A549 (cell line): ENCODE measurements around the gene C2CD5. TPM values are rescaled to one million over a fixed set of nuclear protein-coding genes. Genes with fewer than 3 reads are reported as not detected.
A peak's percentile ranks its signal among the peaks of the same experiment; 100 is the strongest.

Source experiments
- ATAC-seq, 2 experiments: fragments of 200-7000 bp in 1 of 2; fragments of >200 bp in 1 of 2; cut with Nextera tagmentation in 1 of 2; cut with Tn5 transposase in 1 of 2; 3 replicates each; pipeline versions ENCODE4 v1.8.0 to v1.9.1; 2018 to 2020; ENCODE audit warnings: mild to moderate bottlenecking in 1 of 2, moderate library complexity in 1 of 2
- CTCF ChIA-PET: fragments of 300-600 bp; sonication (Branson Sonifier 250); formaldehyde crosslinking; extraction: SDS; loops from one replicate; lab custom pipeline; 2021; ENCODE audit warnings: antibody characterized with exemption, inconsistent platforms; lab: Yijun Ruan, JAX
- POLR2A ChIA-PET: fragments of 350-600 bp; formaldehyde crosslinking; extraction: SDS; loops from one replicate; lab custom pipeline; 2021; ENCODE audit warnings: antibody characterized with exemption, inconsistent platforms; lab: Yijun Ruan, JAX
- DNase-seq, 2 experiments: peaks; one replicate each; pipeline versions ENCODE4 v3.0.0 to v3.0.0-alpha.2; 2011 to 2016; ENCODE audit warnings: low read depth in 1 of 2, low spot score in 1 of 2
- FAIRE-seq: peaks from 2 replicates; lab custom pipeline; 2011; peaks lifted over from hg19 to GRCh38; lab: Jason Lieb, UNC
- H3K27ac ChIP-seq, 2 experiments: fragments of >200 bp; sonication (Bioruptor Twin); formaldehyde crosslinking; 3 replicates each; pipeline ENCODE4 v1.5.1; 2016 to 2017
- H3K4me1 ChIP-seq: fragments of >200 bp; sonication (Bioruptor Twin); formaldehyde crosslinking; 3 replicates; pipeline ENCODE4 v1.6.1; 2016
- H3K4me2 ChIP-seq: fragments of >200 bp; sonication (Bioruptor Twin); formaldehyde crosslinking; 3 replicates; pipeline ENCODE4 v1.6.1; 2016
- H3K4me3 ChIP-seq: fragments of >200 bp; sonication (Bioruptor Twin); formaldehyde crosslinking; 3 replicates; pipeline ENCODE4 v1.5.1; 2016
- H3K9me3 ChIP-seq: fragments of >200 bp; sonication (Bioruptor Twin); formaldehyde crosslinking; 3 replicates; pipeline ENCODE4 v1.6.1; 2016
- CBX8 ChIP-seq: fragments of 200-600 bp; sonication (generic); IDR thresholded peaks from 2 replicates; pipeline ENCODE4 v1.6.1; 2016
- CTCF ChIP-seq: fragments of >200 bp; sonication (Bioruptor Twin); formaldehyde crosslinking; IDR thresholded peaks from 3 replicates; pipeline ENCODE4 v1.5.1; 2016
- EHMT2 ChIP-seq: fragments of 200-600 bp; sonication (generic); IDR thresholded peaks from 2 replicates; pipeline ENCODE4 v1.6.1; 2016; ENCODE audit warnings: antibody characterized with exemption, low read depth, mild to moderate bottlenecking, moderate library complexity
- ESRRA ChIP-seq: fragments of 150-350 bp; IDR thresholded peaks from 2 replicates; pipeline ENCODE4 v1.6.1; 2014; ENCODE audit warnings: mild to moderate bottlenecking, low read length, borderline replicate concordance
- FOSB ChIP-seq: fragments of 250-450 bp; sonication (Bioruptor Pico); IDR thresholded peaks from 2 replicates; pipeline ENCODE4 v1.5.0; 2020; ENCODE audit warnings: mild to moderate bottlenecking, moderate library complexity
- HDAC2 ChIP-seq: fragments of 200-600 bp; sonication (generic); IDR thresholded peaks from 2 replicates; pipeline ENCODE4 v1.6.1; 2016
- HEYL ChIP-seq: fragments of 250-450 bp; sonication (Bioruptor Pico); IDR thresholded peaks from 2 replicates; pipeline ENCODE4 v1.8.0; 2021; ENCODE audit warnings: mild to moderate bottlenecking, moderate library complexity
- HOXA7 ChIP-seq: fragments of 250-450 bp; sonication (Bioruptor Pico); IDR thresholded peaks from 2 replicates; pipeline ENCODE4 v1.5.0; 2020; ENCODE audit warnings: mild to moderate bottlenecking, moderate library complexity
- HOXB13 ChIP-seq: fragments of 250-450 bp; sonication (Bioruptor Pico); IDR thresholded peaks from 2 replicates; pipeline ENCODE4 v1.5.0; 2020; ENCODE audit warnings: low read depth, mild to moderate bottlenecking, moderate library complexity
- MAFK ChIP-seq: fragments of 450-650 bp; IDR thresholded peaks from 2 replicates; pipeline ENCODE4 v1.6.1; 2014; ENCODE audit not compliant: partially characterized antibody
- POLR2A ChIP-seq: IDR thresholded peaks from 2 replicates; pipeline ENCODE4 v1.6.1; 2012; ENCODE audit warnings: mild to moderate bottlenecking, low read length
- RARB ChIP-seq: fragments of 250-450 bp; sonication (Bioruptor Pico); IDR thresholded peaks from 2 replicates; pipeline ENCODE4 v1.8.0; 2021; ENCODE audit warnings: mild to moderate bottlenecking, moderate library complexity
- RNF2 ChIP-seq: fragments of 200-600 bp; sonication (generic); IDR thresholded peaks from 2 replicates; pipeline ENCODE4 v1.6.1; 2016; ENCODE audit warnings: low read depth, mild to moderate bottlenecking, antibody characterized with exemption, moderate library complexity, borderline replicate concordance
- SMC3 ChIP-seq: fragments of >200 bp; sonication (Bioruptor Twin); formaldehyde crosslinking; IDR thresholded peaks from 3 replicates; pipeline ENCODE4 v1.6.1; 2018; ENCODE audit warnings: inconsistent platforms
- SREBF2 ChIP-seq: fragments of 450-650 bp; IDR thresholded peaks from 2 replicates; pipeline ENCODE4 v1.6.1; 2014; ENCODE audit warnings: mild to moderate bottlenecking, moderate library complexity
- TP53 ChIP-seq: fragments of 250-450 bp; sonication (Bioruptor Pico); IDR thresholded peaks from 2 replicates; pipeline ENCODE4 v1.5.0; 2021; ENCODE audit warnings: mild to moderate bottlenecking, moderate library complexity
- ZNF302 ChIP-seq: fragments of 250-450 bp; sonication (Bioruptor Pico); IDR thresholded peaks from 2 replicates; pipeline ENCODE4 v1.9.0; 2021; ENCODE audit warnings: inconsistent platforms, mild to moderate bottlenecking, moderate library complexity
- WGBS: methylation state at CpG from one replicate; pipeline ENCODE4 v1.1.6; 2017; ENCODE audit errors: missing lambda C conversion rate; 5-methylcytosine and 5-hydroxymethylcytosine counted together
- polyA plus RNA-seq, 4 experiments: library from polyadenylated mRNA; depleted of rRNA in 3 of 4; stranded (reverse); fragments of >200 nt; fragmentation: RNase III in 1 of 4; extraction: RNeasy Plus Mini Kit Qiagen cat#74134 plus additional on column Dnase treatment in 1 of 4; gene quantifications; 2 replicates in 3 of 4; 3 replicates in 1 of 4; pipeline ENCODE4 v1.2.3, GENCODE V29; 2011 to 2017
- TF ChIP-seq, protein P1 (sequence below): fragments of 450-650 bp; IDR thresholded peaks from 2 replicates; pipeline ENCODE4 v1.6.1; 2014; ENCODE audit warnings: antibody characterized with exemption
- TF ChIP-seq, protein P2 (sequence below): IDR thresholded peaks from 2 replicates; pipeline ENCODE4 v1.6.1; 2012; ENCODE audit warnings: low read depth, borderline replicate concordance

The C2CD5 gene
- polyA plus RNA-seq, 2 of the 4 experiments (the other 2 are of a cell fraction) = 14.1 to 39.7 TPM

- ChIA-PET POLR2A (no interaction called here), CTCF (interaction anchor here (0.9 to 2.0 kb wide), 3 partner anchors 44 to 64 kb away, joined by 3 to 5 read pairs (median 3); no protein-coding TSS in a partner anchor)
- no peaks in the 10 kb centered on the region for H3K9me3 ChIP-seq
- H3K4me1 ChIP-seq = no peaks in the 10 kb centered on the region
- TF ChIP-seq, protein P1, sequence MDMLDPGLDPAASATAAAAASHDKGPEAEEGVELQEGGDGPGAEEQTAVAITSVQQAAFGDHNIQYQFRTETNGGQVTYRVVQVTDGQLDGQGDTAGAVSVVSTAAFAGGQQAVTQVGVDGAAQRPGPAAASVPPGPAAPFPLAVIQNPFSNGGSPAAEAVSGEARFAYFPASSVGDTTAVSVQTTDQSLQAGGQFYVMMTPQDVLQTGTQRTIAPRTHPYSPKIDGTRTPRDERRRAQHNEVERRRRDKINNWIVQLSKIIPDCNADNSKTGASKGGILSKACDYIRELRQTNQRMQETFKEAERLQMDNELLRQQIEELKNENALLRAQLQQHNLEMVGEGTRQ = no peak
- TF ChIP-seq SMC3 (no peak), HEYL (CRISPR knock-in tag) (no peak), RNF2 (peak; percentile 94), POLR2A (no peak), MAFK (peak; percentile 27), RARB (CRISPR knock-in tag) (no peak), SREBF2 (no peak), HOXA7 (CRISPR knock-in tag) (no peak), CTCF (no peak), TP53 (CRISPR knock-in tag) (no peak), HDAC2 (no peak), EHMT2 (no peak), FOSB (CRISPR knock-in tag) (no peak), ESRRA (no peak), ZNF302 (no peak), HOXB13 (CRISPR knock-in tag) (no peak), CBX8 (peak; percentile 88)
- TF ChIP-seq, protein P2, sequence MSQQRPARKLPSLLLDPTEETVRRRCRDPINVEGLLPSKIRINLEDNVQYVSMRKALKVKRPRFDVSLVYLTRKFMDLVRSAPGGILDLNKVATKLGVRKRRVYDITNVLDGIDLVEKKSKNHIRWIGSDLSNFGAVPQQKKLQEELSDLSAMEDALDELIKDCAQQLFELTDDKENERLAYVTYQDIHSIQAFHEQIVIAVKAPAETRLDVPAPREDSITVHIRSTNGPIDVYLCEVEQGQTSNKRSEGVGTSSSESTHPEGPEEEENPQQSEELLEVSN = no peak
- DNase-seq (no peak), FAIRE-seq (no peak), ATAC-seq (no peak)
- 56% methylated on average over 4 of the region's 4 CpGs for WGBS
- no peak overlapping the region for H3K27ac ChIP-seq
- no peak overlapping the region for H3K4me3 ChIP-seq
- H3K4me2 ChIP-seq = no peak overlapping the region
Observed at GRCh38 chr12:22399464-22400180, 144.7 kb downstream of the C2CD5 start.

Other genes with a start within 250 kb of the C2CD5 start
- 1.1 and 1.6 TPM in 2 replicates for gene ST8SIA1, start 209.8 kb downstream of the C2CD5 start, polyA plus RNA-seq (2011; rRNA removed)
- 0.16 to 0.41 TPM (median 0.21 TPM) in 3 replicates for gene ST8SIA1, start 209.8 kb downstream of the C2CD5 start, polyA plus RNA-seq (2017; fragmentation: RNase III; extraction: RNeasy Plus Mini Kit Qiagen cat#74134 plus additional on column Dnase treatment)
- gene ETNK1, start 80.6 kb upstream of the C2CD5 start, polyA plus RNA-seq (2011; rRNA removed) = 52.7 and 58.8 TPM in 2 replicates
- gene ETNK1, start 80.6 kb upstream of the C2CD5 start, polyA plus RNA-seq (2017; fragmentation: RNase III; extraction: RNeasy Plus Mini Kit Qiagen cat#74134 plus additional on column Dnase treatment) = 20.3 to 23.1 TPM (median 20.9 TPM) in 3 replicates